Measurements from ENCODE around the gene PABPN1L. TPM values are rescaled to one million over a fixed set of nuclear protein-coding genes. Genes with fewer than 3 reads are reported as not detected.

Gene PABPN1L
- total RNA-seq, 1 donor, result not detected

DNA sequence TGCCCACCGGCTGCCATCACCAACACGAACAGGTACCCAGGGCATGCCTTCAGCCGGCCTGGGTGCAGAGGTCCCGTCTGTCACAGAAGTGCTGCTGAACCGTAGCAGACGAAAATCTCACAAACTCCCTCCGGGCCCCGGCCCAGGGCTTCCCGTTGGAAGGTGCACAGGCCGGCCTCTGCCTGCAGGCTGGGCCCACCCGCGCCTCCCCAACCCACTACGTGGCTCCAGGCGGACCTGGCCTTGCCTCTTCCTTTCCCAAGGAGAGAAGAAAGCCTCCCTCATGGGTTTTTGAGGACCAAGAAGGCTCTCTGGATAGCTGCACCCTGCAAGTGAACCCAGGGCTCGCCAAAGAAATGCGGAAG is 45.5 kb upstream of the PABPN1L start:
- H3K4me3 ChIP-seq (ENCODE audit: low read depth, low read length), result no peak overlapping the region
- TF ChIP-seq, protein P1, sequence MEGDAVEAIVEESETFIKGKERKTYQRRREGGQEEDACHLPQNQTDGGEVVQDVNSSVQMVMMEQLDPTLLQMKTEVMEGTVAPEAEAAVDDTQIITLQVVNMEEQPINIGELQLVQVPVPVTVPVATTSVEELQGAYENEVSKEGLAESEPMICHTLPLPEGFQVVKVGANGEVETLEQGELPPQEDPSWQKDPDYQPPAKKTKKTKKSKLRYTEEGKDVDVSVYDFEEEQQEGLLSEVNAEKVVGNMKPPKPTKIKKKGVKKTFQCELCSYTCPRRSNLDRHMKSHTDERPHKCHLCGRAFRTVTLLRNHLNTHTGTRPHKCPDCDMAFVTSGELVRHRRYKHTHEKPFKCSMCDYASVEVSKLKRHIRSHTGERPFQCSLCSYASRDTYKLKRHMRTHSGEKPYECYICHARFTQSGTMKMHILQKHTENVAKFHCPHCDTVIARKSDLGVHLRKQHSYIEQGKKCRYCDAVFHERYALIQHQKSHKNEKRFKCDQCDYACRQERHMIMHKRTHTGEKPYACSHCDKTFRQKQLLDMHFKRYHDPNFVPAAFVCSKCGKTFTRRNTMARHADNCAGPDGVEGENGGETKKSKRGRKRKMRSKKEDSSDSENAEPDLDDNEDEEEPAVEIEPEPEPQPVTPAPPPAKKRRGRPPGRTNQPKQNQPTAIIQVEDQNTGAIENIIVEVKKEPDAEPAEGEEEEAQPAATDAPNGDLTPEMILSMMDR (IDR thresholded peaks at IDR 0.05; ENCODE audit: insufficient read depth, low read length), result no peak
- DNase-seq (ENCODE audit: low read depth), result no peak

DNA sequence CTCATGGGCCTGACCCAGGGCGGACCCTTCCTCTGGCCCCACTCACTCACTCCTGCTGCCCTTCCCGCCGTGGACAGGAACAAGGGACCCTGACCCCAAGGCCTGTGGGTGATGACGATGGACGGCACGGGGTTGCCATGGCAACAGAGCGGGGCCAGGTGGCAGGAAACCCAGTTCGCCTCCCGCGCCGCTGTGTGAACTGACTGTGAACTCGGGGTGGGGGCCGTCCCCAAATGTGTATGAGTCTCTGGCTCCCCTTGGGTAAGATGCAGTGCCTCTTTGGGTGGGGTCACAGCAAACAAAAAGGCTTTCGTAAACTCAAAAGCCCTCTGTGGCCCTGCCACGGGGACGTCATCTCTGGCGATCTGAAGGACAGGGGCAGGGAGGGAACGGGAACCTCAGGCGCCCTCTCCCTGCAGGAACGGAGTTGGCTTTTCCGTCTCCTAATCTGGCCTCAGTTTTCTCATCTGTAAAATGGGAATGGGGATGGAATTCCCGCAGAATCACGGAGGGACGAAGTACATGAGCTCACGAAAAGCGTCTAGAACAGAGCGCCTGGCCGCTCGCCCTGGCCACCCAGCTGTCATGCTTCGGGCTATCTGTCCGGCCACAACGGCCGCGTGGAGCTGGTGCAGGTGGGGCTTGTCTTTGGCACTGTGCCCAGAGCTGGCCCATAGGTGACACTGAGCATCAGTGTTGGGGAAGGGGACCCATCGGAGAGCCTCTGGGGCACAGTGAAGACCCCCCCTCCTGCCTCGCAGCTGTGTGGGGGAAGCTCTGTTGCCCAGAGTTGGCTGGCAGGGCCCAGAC is 44.9 kb upstream of the PABPN1L start:
- TF ChIP-seq, protein P1 (IDR thresholded peaks at IDR 0.05; ENCODE audit: insufficient read depth, low read length), result no peak
- no peak overlapping the region for H3K4me3 ChIP-seq (ENCODE audit: low read depth, low read length)
- no peak for DNase-seq (ENCODE audit: low read depth)

DNA sequence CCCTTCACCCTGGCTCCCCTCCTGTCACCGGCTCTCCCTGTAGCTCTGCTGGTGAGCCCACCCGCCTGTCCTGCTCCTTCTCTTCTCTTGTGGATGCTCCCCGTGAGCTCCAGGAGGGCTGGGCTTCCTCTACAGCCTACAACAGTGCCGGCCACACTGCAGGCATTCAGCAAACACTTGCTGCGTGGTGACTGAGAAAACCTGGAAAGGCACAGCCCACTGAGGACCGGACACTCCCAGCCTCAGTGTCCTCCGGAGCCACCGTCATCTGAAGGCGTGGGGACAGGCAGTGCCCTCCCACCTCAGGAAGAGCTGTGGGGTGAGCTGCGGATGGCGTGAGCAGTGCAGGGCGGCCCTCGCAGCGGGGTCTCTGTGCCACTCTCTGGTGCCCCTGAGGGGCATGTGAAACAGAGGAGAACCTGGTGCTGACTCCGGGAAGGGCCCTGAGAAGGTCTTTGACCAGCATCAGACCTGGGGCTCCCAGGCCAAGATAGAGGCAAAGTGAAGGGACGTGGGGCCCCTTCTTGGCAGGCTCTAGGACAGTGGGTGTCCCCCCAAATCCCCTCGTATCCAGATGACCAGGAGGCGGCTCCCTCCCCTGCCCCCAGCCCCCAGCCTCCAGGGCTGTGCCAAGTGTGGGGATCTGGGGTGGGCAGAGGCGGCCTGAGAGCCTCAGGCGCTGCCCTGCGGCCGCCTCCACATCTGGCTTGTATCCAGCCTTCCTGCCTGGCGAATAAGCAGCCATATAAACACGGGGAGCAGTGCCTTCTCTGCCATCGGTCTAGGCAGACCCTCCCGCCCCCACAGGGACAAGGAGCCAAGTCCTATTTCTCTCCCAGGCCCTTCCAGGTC is 44.0 kb upstream of the PABPN1L start:
- no peak overlapping the region for H3K4me3 ChIP-seq (ENCODE audit: low read depth, low read length)
- DNase-seq (ENCODE audit: low read depth), result no peak
- TF ChIP-seq, protein P1 (IDR thresholded peaks at IDR 0.05; ENCODE audit: insufficient read depth, low read length), result no peak

DNA sequence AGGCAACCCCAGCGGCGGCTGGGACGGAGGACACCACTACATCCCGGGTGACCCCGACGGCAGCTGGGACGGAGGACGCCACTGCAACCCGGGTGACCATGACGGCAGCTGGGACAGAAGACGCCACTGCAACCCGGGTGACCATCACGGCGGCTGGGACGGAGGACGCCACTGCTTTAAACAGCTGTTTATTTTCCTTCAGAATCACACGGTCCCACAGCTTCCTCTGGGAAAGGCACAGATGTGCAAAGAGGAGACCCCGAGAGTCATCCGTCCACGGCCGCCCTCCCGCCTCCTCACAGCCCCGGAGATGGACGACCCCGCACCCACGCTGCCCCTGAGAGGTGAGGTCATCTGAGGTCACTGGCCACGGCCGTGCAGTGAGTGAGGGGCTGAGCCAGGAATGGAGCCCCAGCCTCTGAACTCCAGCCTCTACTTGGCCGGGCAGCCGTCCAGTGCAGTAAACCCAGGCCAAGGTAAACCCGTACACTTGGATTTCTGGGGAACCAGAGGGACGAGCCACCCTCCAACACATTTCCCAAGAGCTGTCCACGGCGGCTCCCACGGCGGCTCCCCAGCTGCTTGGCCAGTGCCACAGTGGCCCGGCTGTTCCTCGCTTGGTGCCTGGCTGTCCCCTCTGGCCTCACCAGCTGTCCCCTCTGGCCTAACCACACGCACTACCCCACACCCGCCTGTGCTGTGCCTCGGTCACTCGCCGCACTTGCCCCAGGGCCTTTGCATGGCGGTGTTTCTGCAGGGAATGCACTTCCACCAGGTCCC is 43.2 kb upstream of the PABPN1L start:
- no peak overlapping the region for H3K4me3 ChIP-seq (ENCODE audit: low read depth, low read length)
- TF ChIP-seq, protein P1 (IDR thresholded peaks at IDR 0.05; ENCODE audit: insufficient read depth, low read length), result no peak
- no peak for DNase-seq (ENCODE audit: low read depth)

DNA sequence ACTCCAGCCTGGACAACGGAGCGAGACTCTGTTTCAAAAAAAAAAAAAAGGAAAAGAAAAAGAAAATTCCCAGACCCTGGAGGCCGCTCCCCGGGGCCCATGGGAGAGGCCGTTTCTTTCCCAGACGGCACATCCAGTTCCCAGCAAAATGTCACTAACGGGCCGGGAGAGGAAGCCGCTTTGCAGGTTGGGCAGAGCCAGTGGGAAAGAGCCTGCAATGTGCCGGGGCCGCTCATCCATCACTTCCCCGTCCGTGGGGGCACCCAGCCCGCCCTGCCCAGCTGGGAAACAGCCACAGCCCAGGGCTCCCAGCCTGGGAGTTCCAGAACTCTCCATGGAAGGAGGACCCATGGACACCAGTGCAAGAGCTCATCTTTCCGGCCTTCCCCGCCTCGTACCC is 41.8 kb upstream of the PABPN1L start:
- no peak for DNase-seq (ENCODE audit: low read depth)
- H3K4me3 ChIP-seq (ENCODE audit: low read depth, low read length), result no peak overlapping the region
- TF ChIP-seq, protein P1 (IDR thresholded peaks at IDR 0.05; ENCODE audit: insufficient read depth, low read length), result no peak

DNA sequence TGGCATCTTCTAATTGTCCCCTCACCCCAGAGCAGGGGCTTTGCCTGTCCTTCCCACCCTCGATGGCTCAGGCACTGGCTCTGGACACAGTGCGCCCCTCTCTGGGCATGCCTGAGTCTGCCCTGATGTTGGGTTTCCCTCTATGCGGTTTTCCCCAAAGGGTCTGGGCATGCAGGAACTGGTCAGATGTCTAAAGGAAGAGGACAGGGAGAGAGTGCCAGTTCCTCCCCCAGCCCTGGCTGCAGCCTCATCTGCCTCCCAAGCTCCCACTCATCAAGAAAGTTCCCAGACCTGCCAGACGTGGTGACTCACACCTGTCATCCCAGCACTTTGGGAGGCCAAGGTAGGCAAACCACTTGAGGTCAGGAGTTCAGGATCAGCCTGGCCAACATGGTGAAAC is 41.3 kb upstream of the PABPN1L start:
- H3K4me3 ChIP-seq (ENCODE audit: low read depth, low read length), result no peak overlapping the region
- TF ChIP-seq, protein P1 (IDR thresholded peaks at IDR 0.05; ENCODE audit: insufficient read depth, low read length), result no peak
- DNase-seq (ENCODE audit: low read depth), result peak; percentile 10

Data from fibroblast of the aortic adventitia (primary cell).